H1 (cell line): ENCODE measurements around the gene SOX1. TPM values are rescaled to one million over a fixed set of nuclear protein-coding genes. Genes with fewer than 3 reads are reported as not detected.
A peak's percentile ranks its signal among the peaks of the same experiment; 100 is the strongest.

Experiments used
- CTCF ChIA-PET: fragments of 300-600 bp; sonication (Branson Sonifier 250); formaldehyde crosslinking; loops from one replicate; lab custom pipeline; 2021; ENCODE audit not compliant: partially characterized antibody; lab: Charles Lee
- POLR2A ChIA-PET: fragments of 300-600 bp; sonication (Branson Sonifier 250); formaldehyde crosslinking; loops from one replicate; lab custom pipeline; 2021; ENCODE audit warnings: inconsistent platforms; ENCODE audit not compliant: partially characterized antibody; lab: Charles Lee
- DNase-seq, 2 experiments: peaks; one replicate each; pipeline versions ENCODE4 v3.0.0 to v3.0.0-alpha.2; 2010 to 2022; ENCODE audit warnings: low spot score in 2 of 2, low read depth in 1 of 2, mixed read lengths in 1 of 2
- FAIRE-seq: peaks from 2 replicates; lab custom pipeline; 2011; peaks lifted over from hg19 to GRCh38; lab: Jason Lieb, UNC
- H2AFZ ChIP-seq: 2 replicates; pipeline ENCODE4 v1.8.1; 2012; ENCODE audit warnings: low read length, inconsistent platforms
- H2AK5ac ChIP-seq: 2 replicates; pipeline ENCODE4 v1.6.1; 2013; ENCODE audit warnings: low read depth, low read length
- H2BK120ac ChIP-seq: replicated peaks from 2 replicates; pipeline ENCODE3; 2013; ENCODE audit warnings: low read depth, low read length, inconsistent platforms
- H2BK12ac ChIP-seq: 2 replicates; pipeline ENCODE4 v1.6.1; 2013; ENCODE audit warnings: low read depth, low read length
- H2BK15ac ChIP-seq: 2 replicates; pipeline ENCODE4 v1.6.1; 2013; ENCODE audit warnings: low read length
- H2BK20ac ChIP-seq: 2 replicates; pipeline ENCODE4 v1.6.1; 2013; ENCODE audit warnings: low read length
- H2BK5ac ChIP-seq: 2 replicates; pipeline ENCODE4 v1.6.1; 2013; ENCODE audit warnings: low read depth, low read length
- H3K14ac ChIP-seq: 2 replicates; pipeline ENCODE4 v1.6.1; 2013; ENCODE audit warnings: inconsistent platforms; ENCODE audit not compliant: insufficient read length
- H3K18ac ChIP-seq: 2 replicates; pipeline ENCODE4 v1.6.1; 2013; ENCODE audit warnings: low read length; ENCODE audit errors: extremely low read depth
- H3K23ac ChIP-seq: 2 replicates; pipeline ENCODE4 v1.6.1; 2013; ENCODE audit warnings: inconsistent platforms; ENCODE audit not compliant: insufficient read length
- H3K23me2 ChIP-seq: 2 replicates; pipeline ENCODE4 v1.6.1; 2013; ENCODE audit warnings: low read depth, low read length
- H3K27ac ChIP-seq: 2 replicates; pipeline ENCODE4 v1.6.1; 2011; ENCODE audit warnings: low read depth, low read length, inconsistent platforms
- H3K27me3 ChIP-seq, 4 experiments: replicated peaks in 1 of 4; 1 replicate in 1 of 4; 2 replicates in 3 of 4; pipeline versions ENCODE4 v1.6.1 to v1.8.1; 2011 to 2013; ENCODE audit warnings: low read length in 3 of 4, mild to moderate bottlenecking in 3 of 4, inconsistent platforms in 2 of 4, mixed read lengths in 2 of 4, moderate library complexity in 1 of 4; ENCODE audit not compliant: control insufficient read depth in 3 of 4, insufficient read depth in 3 of 4; ENCODE audit errors: extremely low read depth in 1 of 4
- H3K36me3 ChIP-seq, 4 experiments: 2 replicates each; pipeline versions ENCODE4 v1.6.1 to v1.8.1; 2011 to 2013; ENCODE audit warnings: mild to moderate bottlenecking in 4 of 4, low read length in 3 of 4, moderate library complexity in 2 of 4, control low read depth in 1 of 4, inconsistent platforms in 1 of 4; ENCODE audit not compliant: insufficient read depth in 4 of 4, control insufficient read depth in 2 of 4
- H3K4ac ChIP-seq: replicated peaks from 2 replicates; pipeline ENCODE3; 2013; ENCODE audit warnings: low read length, low read depth, mixed read lengths, inconsistent platforms; ENCODE audit not compliant: insufficient read length
- H3K4me1 ChIP-seq, 4 experiments: replicated peaks in 1 of 4; 1 replicate in 1 of 4; 2 replicates in 3 of 4; pipeline versions ENCODE4 v1.6.1 to v1.8.1; 2011 to 2013; ENCODE audit warnings: low read length in 3 of 4, inconsistent platforms in 2 of 4, mixed read lengths in 1 of 4; ENCODE audit not compliant: insufficient read depth in 4 of 4, control insufficient read depth in 3 of 4
- H3K4me2 ChIP-seq, 2 experiments: 2 replicates each; pipeline versions ENCODE4 v1.6.1 to v1.8.1; 2011 to 2013; ENCODE audit warnings: low read depth in 2 of 2, low read length in 2 of 2, control low read depth in 1 of 2, inconsistent platforms in 1 of 2, mild to moderate bottlenecking in 1 of 2; ENCODE audit not compliant: insufficient read depth in 1 of 2
- H3K4me3 ChIP-seq, 4 experiments: fragments of 200-600, 300-600 bp in 1 of 4; sonication (generic), shearing (Covaris generic), sonication (Bioruptor Twin) in 1 of 4; 2 replicates each; pipeline versions ENCODE4 v1.5.1 to v1.8.1; 2011 to 2016; ENCODE audit warnings: low read length in 4 of 4, low read depth in 3 of 4, control low read depth in 2 of 4, inconsistent platforms in 2 of 4, mild to moderate bottlenecking in 2 of 4, mixed read lengths in 1 of 4, moderate library complexity in 1 of 4; ENCODE audit not compliant: insufficient read depth in 2 of 4; ENCODE audit errors: extremely low read depth in 1 of 4
- H3K56ac ChIP-seq: replicated peaks from 2 replicates; pipeline ENCODE3; 2013; ENCODE audit warnings: low read depth, mild to moderate bottlenecking, mixed read lengths, low read length, inconsistent platforms; ENCODE audit not compliant: insufficient read length
- H3K79me1 ChIP-seq: 2 replicates; pipeline ENCODE4 v1.6.1; 2013; ENCODE audit warnings: low read depth, low read length, control low read depth
- H3K79me2 ChIP-seq, 2 experiments: 2 replicates each; pipeline versions ENCODE4 v1.6.1 to v1.8.1; 2012 to 2013; ENCODE audit warnings: low read length in 2 of 2, mild to moderate bottlenecking in 2 of 2, inconsistent platforms in 1 of 2; ENCODE audit not compliant: insufficient read depth in 2 of 2, control insufficient read depth in 1 of 2
- H3K9ac ChIP-seq, 4 experiments: replicated peaks in 1 of 4; 1 replicate in 1 of 4; 2 replicates in 3 of 4; pipeline versions ENCODE4 v1.6.1 to v1.8.1; 2011 to 2013; ENCODE audit warnings: low read depth in 3 of 4, low read length in 3 of 4, control low read depth in 2 of 4, mild to moderate bottlenecking in 2 of 4, moderate library complexity in 2 of 4, inconsistent platforms in 1 of 4; ENCODE audit errors: extremely low read depth in 1 of 4
- H3K9me3 ChIP-seq, 2 experiments: 2 replicates each; pipeline versions ENCODE4 v1.6.1 to v1.8.1; 2012 to 2013; ENCODE audit warnings: mild to moderate bottlenecking in 2 of 2, moderate library complexity in 2 of 2, control low read depth in 1 of 2, inconsistent platforms in 1 of 2, low read depth in 1 of 2, low read length in 1 of 2, mixed read lengths in 1 of 2; ENCODE audit not compliant: insufficient read depth in 2 of 2
- H4K20me1 ChIP-seq, 2 experiments: replicated peaks in 1 of 2; 2 replicates each; pipeline versions ENCODE3 to v1.8.1; 2011 to 2013; ENCODE audit warnings: inconsistent platforms in 2 of 2, low read length in 2 of 2, mild to moderate bottlenecking in 1 of 2; ENCODE audit not compliant: insufficient read depth in 2 of 2, control insufficient read depth in 1 of 2
- H4K5ac ChIP-seq: 2 replicates; pipeline ENCODE4 v1.6.1; 2013; ENCODE audit warnings: low read length, low read depth, mixed read lengths, inconsistent platforms; ENCODE audit not compliant: insufficient read length
- H4K8ac ChIP-seq: 2 replicates; pipeline ENCODE4 v1.8.0; 2013; ENCODE audit warnings: mild to moderate bottlenecking, moderate library complexity, low read length, inconsistent platforms; ENCODE audit not compliant: insufficient read depth; ENCODE audit errors: extremely low read depth
- H4K91ac ChIP-seq: replicated peaks from 2 replicates; pipeline ENCODE3; 2013; ENCODE audit warnings: low read length, mixed read lengths, inconsistent platforms; ENCODE audit not compliant: insufficient read length
- ASH2L ChIP-seq: fragments of 200-600, 300-600 bp; sonication (generic); IDR thresholded peaks from one replicate; pipeline ENCODE4 v1.7.1; 2017; ENCODE audit warnings: low read length
- CBX8 ChIP-seq: fragments of 300-800, 300-1000 bp; sonication (generic); IDR thresholded peaks from 2 replicates; pipeline ENCODE4 v1.7.1; 2016; ENCODE audit warnings: low read depth, low read length, borderline replicate concordance
- EP300 ChIP-seq, 2 experiments: IDR thresholded peaks; 1 replicate in 1 of 2; 2 replicates in 1 of 2; pipeline ENCODE4 v1.6.1; 2011 to 2012; ENCODE audit warnings: low read depth in 2 of 2, low read length in 2 of 2, mild to moderate bottlenecking in 2 of 2, borderline replicate concordance in 1 of 2, inconsistent platforms in 1 of 2, moderate library complexity in 1 of 2
- EZH2 ChIP-seq: fragments of 200-600 bp; sonication (generic); IDR thresholded peaks from 2 replicates; pipeline ENCODE4 v1.7.1; 2012; ENCODE audit warnings: low read depth, mild to moderate bottlenecking, moderate library complexity, low read length, inconsistent platforms; ENCODE audit not compliant: severe bottlenecking
- GABPA ChIP-seq: IDR thresholded peaks from 2 replicates; pipeline ENCODE4 v1.6.1; 2011; ENCODE audit warnings: mild to moderate bottlenecking, low read length, moderate library complexity, borderline replicate concordance; ENCODE audit not compliant: insufficient read depth
- SUZ12 ChIP-seq: fragments of 200-600 bp; sonication (generic); IDR thresholded peaks from 2 replicates; pipeline ENCODE4 v1.6.1; 2012; ENCODE audit warnings: mild to moderate bottlenecking, inconsistent platforms, low read length, moderate library complexity, mixed read lengths
- WGBS, 2 experiments: shearing (Covaris generic) in 1 of 2; methylation state at CpG; one replicate each; pipeline versions ENCODE4 v1.1.6 to v1.1.7; 2013 to 2015; ENCODE audit warnings: low lambda C conversion rate in 2 of 2, mixed read lengths in 2 of 2, inconsistent platforms in 1 of 2, low coverage in 1 of 2, missing lambda C conversion rate in 1 of 2; ENCODE audit not compliant: insufficient replicate concordance in 2 of 2, insufficient coverage in 1 of 2, insufficient read length in 1 of 2; ENCODE audit errors: extremely low coverage in 1 of 2, missing lambda C conversion rate in 1 of 2; 5-methylcytosine and 5-hydroxymethylcytosine counted together
- polyA plus RNA-seq, 7 experiments: library from polyadenylated mRNA; depleted of rRNA in 3 of 7; stranded (reverse) in 5 of 7; unstranded in 2 of 7; fragments of >200 nt in 5 of 7; fragments of 200-250 nt in 2 of 7; gene quantifications; 1 replicate in 5 of 7; 2 replicates in 1 of 7; 4 replicates in 1 of 7; pipeline versions ENCODE4 v1.2.1 to v1.2.3, GENCODE V29; 2011 to 2013; ENCODE audit warnings: missing spikeins in 2 of 7, mixed read lengths in 2 of 7
- total RNA-seq: library from RNA; stranded (reverse); fragmentation: NEBNext Ultra II Directional; extraction: Animal tissue kit (Norgen Biotek cat#: 25700); gene quantifications from 2 replicates; pipeline ENCODE4 v1.2.1, GENCODE V29; 2021

SOX1 gene
- total and polyA plus RNA-seq, 2 of the 8 experiments (the other 6 are each of a cell fraction or from before 2014, with no cell fraction given) = 0.03 to 0.09 TPM

DNA sequence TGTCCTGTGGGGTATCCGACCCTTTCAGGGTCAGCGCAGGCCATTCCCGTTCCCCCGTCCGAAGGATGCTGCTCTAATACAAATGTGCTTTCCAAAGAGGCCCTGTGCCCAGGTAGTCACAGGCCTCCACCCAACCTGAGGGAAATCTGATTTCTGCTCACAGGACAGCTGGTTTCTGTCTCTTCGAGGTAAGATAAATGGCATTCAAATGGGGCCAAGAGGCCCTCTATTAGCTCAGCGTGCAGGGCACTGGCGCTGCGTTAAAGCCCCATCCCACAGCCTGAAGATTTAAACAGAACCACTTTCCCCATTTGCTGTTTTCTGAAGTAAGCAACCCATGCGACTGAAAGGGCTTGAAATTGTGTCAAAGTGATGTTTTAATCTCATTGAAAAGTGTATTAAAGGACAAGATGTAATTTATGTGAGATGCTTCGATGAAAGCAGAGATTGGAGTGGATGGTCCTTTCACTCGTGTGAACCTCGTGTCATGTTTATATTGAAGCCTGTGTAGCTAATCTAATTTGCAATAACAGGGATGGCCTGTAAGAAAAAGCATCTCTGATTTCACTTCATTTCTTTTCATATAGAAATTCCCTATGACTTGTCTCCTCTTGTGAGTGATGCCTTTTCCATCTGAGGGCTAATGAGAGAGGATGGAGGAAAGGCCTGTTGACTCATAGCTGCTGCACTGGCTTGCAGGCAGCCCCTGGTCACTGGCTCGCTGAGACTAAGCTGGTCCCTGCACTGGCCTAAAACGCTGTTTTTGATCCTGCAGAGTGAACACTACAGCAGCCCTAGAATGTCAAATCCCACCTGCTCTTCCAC, 7.3 kb upstream of the SOX1 start:
- no peak overlapping the region for H2AFZ ChIP-seq
- H2BK5ac ChIP-seq = no peak overlapping the region
- POLR2A ChIA-PET = interaction anchor here (5.1 kb wide), 1 partner anchor 14 kb away, joined by 25 read pairs; no protein-coding TSS in a partner anchor
- no peak overlapping the region for H3K27ac ChIP-seq
- H2AK5ac ChIP-seq = 0 out of 2 replicates have a peak overlapping the region, but pooled peaks have one; percentile 3
- H3K79me1 ChIP-seq = no peaks in the 10 kb centered on the region
- H4K8ac ChIP-seq = no peak overlapping the region
- H4K91ac ChIP-seq = no peak overlapping the region
- no peak for FAIRE-seq
- H3K4ac ChIP-seq = no peak overlapping the region
- peaks cover 15 to 26% of the 10 kb centered on the region in 2 experiments for H4K20me1 ChIP-seq
- H3K4me2 ChIP-seq = no peak overlapping the region; a peak in 1 of 4 replicates
- H3K36me3 ChIP-seq = peaks cover 0 to 6% (median 0%) of the 10 kb centered on the region in 4 experiments; a peak in 1 of 8 replicates
- H3K27me3 ChIP-seq = peaks cover 95 to 100% (median 99%) of the 10 kb centered on the region in 4 experiments
- H3K18ac ChIP-seq = no peak overlapping the region
- peaks cover 3 to 46% (median 22%) of the 10 kb centered on the region in 4 experiments for H3K4me1 ChIP-seq
- WGBS, 2 experiments = 15% methylated on average over 15 of the region's 15 CpGs; no CpG with 5 or more reads in 1 of the 2 experiments
- H3K14ac ChIP-seq = no peak overlapping the region
- peak; percentile 23; the same call in 1 of the 2 replicates for TF ChIP-seq SUZ12
- peak; percentile 29 for TF ChIP-seq EZH2
- no peak for TF ChIP-seq EP300 (IDR thresholded peaks at IDR 0.05; ENCODE audit: borderline replicate concordance in 1 of 2, low read depth in 2 of 2, low read length in 2 of 2)
- TF ChIP-seq CBX8 = 0 out of 2 replicates have a peak, but pooled peaks have one; percentile 77
- TF ChIP-seq GABPA = no peak
- TF ChIP-seq ASH2L = peak; percentile 2
- H2BK12ac ChIP-seq = no peak overlapping the region; the same call in 1 of the 2 replicates
- H3K23ac ChIP-seq = no peak overlapping the region
- no peak overlapping the region for H3K4me3 ChIP-seq
- H2BK15ac ChIP-seq = no peak overlapping the region
- H3K9me3 ChIP-seq = no peaks in the 10 kb centered on the region; a peak in 1 of 4 replicates
- no peak overlapping the region for H4K5ac ChIP-seq
- no peak overlapping the region for H2BK120ac ChIP-seq
- no peak overlapping the region for H3K56ac ChIP-seq
- no peaks in the 10 kb centered on the region for H3K79me2 ChIP-seq
- CTCF ChIA-PET = interaction anchor here (0.6 to 5.6 kb wide), 8 partner anchors 13 to 586 kb away, joined by 3 to 51 read pairs (median 4); no protein-coding TSS in a partner anchor
- no peak overlapping the region for H3K9ac ChIP-seq
- no peak for DNase-seq
- H2BK20ac ChIP-seq = no peak overlapping the region
- peaks cover 2% of the 10 kb centered on the region; the same call in 1 of the 2 replicates for H3K23me2 ChIP-seq
